GM21360 (cell line): Measurements from ENCODE around the gene CYP26A1.
"Not testable (repeated sequence)": the region's sequence is repeated elsewhere in the genome, so short reads cannot be mapped to it uniquely, and the experiment has no call there.

Source experiments
- ATAC-seq: cut with Tn5 transposase; IDR thresholded peaks from one replicate; pipeline ENCODE4 v1.9.1; 2021; ENCODE audit warnings: mild to moderate bottlenecking, moderate library complexity; ENCODE audit not compliant: unreplicated experiment

Gene CYP26A1

GRCh38 chr10:93077860-93078337 is 4.2 kb downstream of the CYP26A1 start:
- ATAC-seq = no peak

- no peak for ATAC-seq
Measured at GRCh38 chr10:93079663-93080349, 6.1 kb downstream of the CYP26A1 start.

- ATAC-seq = no peak
Measured at GRCh38 chr10:93080350-93081046, 6.8 kb downstream of the CYP26A1 start.

GRCh38 chr10:93081318-93081717 is 7.6 kb downstream of the CYP26A1 start:
- ATAC-seq = no peak

GRCh38 chr10:93081834-93082233 is 8.1 kb downstream of the CYP26A1 start:
- no peak for ATAC-seq

- ATAC-seq = no peak
Measured at GRCh38 chr10:93083743-93084539, 10.2 kb downstream of the CYP26A1 start.

GRCh38 chr10:93085272-93085859 is 11.7 kb downstream of the CYP26A1 start:
- ATAC-seq = no peak

GRCh38 chr10:93086289-93086688 is 12.6 kb downstream of the CYP26A1 start:
- no peak for ATAC-seq

- no peak for ATAC-seq
Measured at GRCh38 chr10:93087846-93088245, 14.2 kb downstream of the CYP26A1 start.

GRCh38 chr10:93088466-93088865 is 14.8 kb downstream of the CYP26A1 start:
- ATAC-seq = no peak

GRCh38 chr10:93090619-93091018 is 16.9 kb downstream of the CYP26A1 start:
- ATAC-seq = no peak

- ATAC-seq = no peak
Measured at GRCh38 chr10:93091960-93092359, 18.3 kb downstream of the CYP26A1 start.

GRCh38 chr10:93095225-93095624 is 21.5 kb downstream of the CYP26A1 start:
- ATAC-seq = no peak

GRCh38 chr10:93096901-93097300 is 23.2 kb downstream of the CYP26A1 start:
- no peak for ATAC-seq

GRCh38 chr10:93097386-93097785 is 23.7 kb downstream of the CYP26A1 start:
- no peak for ATAC-seq

- ATAC-seq = no peak
Measured at GRCh38 chr10:93098816-93099215, 25.1 kb downstream of the CYP26A1 start.

- ATAC-seq = no peak
Measured at GRCh38 chr10:93099670-93100069, 26.0 kb downstream of the CYP26A1 start.

- not testable (repeated sequence) for ATAC-seq
Measured at GRCh38 chr10:93101148-93101547, 27.5 kb downstream of the CYP26A1 start.

GRCh38 chr10:93103953-93104352 is 30.3 kb downstream of the CYP26A1 start:
- ATAC-seq = no peak

- ATAC-seq = no peak
Measured at GRCh38 chr10:93106631-93107072, 33.0 kb downstream of the CYP26A1 start.
